Nephron (organoid): ENCODE data around the gene BDNF.
A peak's percentile ranks its signal among the peaks of the same experiment; 100 is the strongest.

Source experiments
- H3K27ac Mint-ChIP-seq, 3 experiments: 2 replicates each; pipeline ENCODE4 v1.8.0; 2020; ENCODE audit warnings: mixed read lengths in 3 of 3, mild to moderate bottlenecking in 2 of 3, moderate library complexity in 1 of 3
- H3K27me3 Mint-ChIP-seq: 2 replicates; pipeline ENCODE4 v1.8.0; 2021; ENCODE audit warnings: low read depth, mild to moderate bottlenecking, moderate library complexity, mixed read lengths
- H3K36me3 Mint-ChIP-seq: 2 replicates; pipeline ENCODE4 v1.8.0; 2020; ENCODE audit warnings: low read depth, mixed read lengths
- H3K4me1 Mint-ChIP-seq: 2 replicates; pipeline ENCODE4 v1.8.0; 2020; ENCODE audit warnings: mixed read lengths
- H3K4me3 Mint-ChIP-seq, 3 experiments: 2 replicates each; pipeline ENCODE4 v1.8.0; 2020; ENCODE audit warnings: mild to moderate bottlenecking in 3 of 3, mixed read lengths in 3 of 3, moderate library complexity in 2 of 3
- H3K9me3 Mint-ChIP-seq: 2 replicates; pipeline ENCODE4 v1.8.0; 2020; ENCODE audit warnings: mixed read lengths
- TF ChIP-seq, protein P1 (sequence below), 3 experiments: fragments of 200-600 bp; sonication (generic); IDR thresholded peaks; one replicate each; pipeline ENCODE4 v1.5.0; 2021; ENCODE audit warnings: antibody characterized with exemption in 3 of 3; ENCODE audit not compliant: unreplicated experiment in 3 of 3

The BDNF gene

DNA sequence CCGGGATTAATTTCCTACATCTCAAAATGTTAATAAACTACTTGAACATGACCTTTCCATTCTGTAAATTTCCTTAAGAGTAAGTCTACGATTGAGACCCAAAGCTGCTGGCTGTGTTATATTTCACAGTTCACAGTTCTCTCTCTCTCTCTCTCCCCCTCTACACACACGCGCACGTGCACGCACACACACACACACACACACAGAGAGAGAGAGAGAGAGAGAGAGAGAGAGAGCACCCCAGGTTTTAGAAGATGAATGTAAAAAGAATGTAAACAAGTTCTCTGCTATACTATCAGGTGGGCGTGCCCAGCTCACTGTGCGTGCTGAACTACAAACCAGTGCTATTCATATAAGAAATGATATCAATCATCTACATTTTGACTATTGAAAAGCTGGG is 3.3 kb downstream of the BDNF start:
- Mint-ChIP-seq H3K4me1 (peaks cover 41% of the 10 kb centered on the region), H3K36me3 (peaks cover 9% of the 10 kb centered on the region), H3K4me3 (peak overlapping the region; percentile 51 to 60 (median 60)), H3K9me3 (no peaks in the 10 kb centered on the region), H3K27me3 (peaks cover 38% of the 10 kb centered on the region), H3K27ac (no peak overlapping the region)
- TF ChIP-seq, protein P1, sequence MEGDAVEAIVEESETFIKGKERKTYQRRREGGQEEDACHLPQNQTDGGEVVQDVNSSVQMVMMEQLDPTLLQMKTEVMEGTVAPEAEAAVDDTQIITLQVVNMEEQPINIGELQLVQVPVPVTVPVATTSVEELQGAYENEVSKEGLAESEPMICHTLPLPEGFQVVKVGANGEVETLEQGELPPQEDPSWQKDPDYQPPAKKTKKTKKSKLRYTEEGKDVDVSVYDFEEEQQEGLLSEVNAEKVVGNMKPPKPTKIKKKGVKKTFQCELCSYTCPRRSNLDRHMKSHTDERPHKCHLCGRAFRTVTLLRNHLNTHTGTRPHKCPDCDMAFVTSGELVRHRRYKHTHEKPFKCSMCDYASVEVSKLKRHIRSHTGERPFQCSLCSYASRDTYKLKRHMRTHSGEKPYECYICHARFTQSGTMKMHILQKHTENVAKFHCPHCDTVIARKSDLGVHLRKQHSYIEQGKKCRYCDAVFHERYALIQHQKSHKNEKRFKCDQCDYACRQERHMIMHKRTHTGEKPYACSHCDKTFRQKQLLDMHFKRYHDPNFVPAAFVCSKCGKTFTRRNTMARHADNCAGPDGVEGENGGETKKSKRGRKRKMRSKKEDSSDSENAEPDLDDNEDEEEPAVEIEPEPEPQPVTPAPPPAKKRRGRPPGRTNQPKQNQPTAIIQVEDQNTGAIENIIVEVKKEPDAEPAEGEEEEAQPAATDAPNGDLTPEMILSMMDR (IDR thresholded peaks at IDR 0.05; ENCODE audit: unreplicated experiment in 3 of 3), result no peak

DNA sequence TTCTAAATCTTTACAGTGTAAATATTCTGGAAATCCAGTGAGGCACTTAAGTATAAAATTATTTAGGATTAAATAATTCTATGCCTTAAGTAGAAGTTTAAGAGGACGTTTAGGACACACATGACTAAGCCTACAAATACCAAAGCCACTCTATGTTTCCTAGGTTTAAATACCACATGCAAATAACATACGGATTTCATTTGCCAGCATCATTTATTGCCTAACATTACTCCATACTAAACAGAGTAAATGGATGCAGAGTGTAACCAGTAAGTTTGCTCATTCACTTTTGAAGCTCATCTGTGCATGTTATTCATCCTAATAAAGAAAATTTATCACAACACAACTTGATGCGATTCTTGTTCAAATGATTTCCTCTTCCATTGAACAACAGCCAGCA is 4.1 kb downstream of the BDNF start:
- Mint-ChIP-seq H3K27ac (no peak overlapping the region), H3K4me1 (peaks cover 37% of the 10 kb centered on the region), H3K36me3 (peaks cover 9% of the 10 kb centered on the region), H3K27me3 (peaks cover 29% of the 10 kb centered on the region), H3K4me3 (peak overlapping the region in 1 of 3 experiments; percentile 27), H3K9me3 (no peaks in the 10 kb centered on the region)
- TF ChIP-seq, protein P1 (IDR thresholded peaks at IDR 0.05; ENCODE audit: unreplicated experiment in 3 of 3), result no peak

DNA sequence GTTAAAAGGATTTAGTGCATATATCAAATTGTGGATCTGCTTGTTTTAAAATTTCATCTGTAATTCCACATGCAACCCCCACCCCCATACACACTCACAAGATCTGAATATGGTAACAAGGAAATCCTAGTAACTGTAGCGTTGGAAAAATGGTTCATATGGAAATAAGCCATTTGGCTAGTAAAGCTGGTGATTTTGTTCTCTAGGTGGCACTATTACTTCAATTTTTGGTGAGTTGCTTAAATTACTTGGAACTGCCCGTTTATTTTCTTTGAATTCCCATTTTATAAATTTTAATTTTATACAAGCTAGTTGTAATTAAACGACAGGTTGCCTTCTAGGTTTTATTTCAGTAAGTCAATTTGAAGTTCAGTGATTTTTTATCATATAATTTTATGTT is 5.3 kb downstream of the BDNF start:
- H3K27ac Mint-ChIP-seq, result no peak overlapping the region
- H3K4me3 Mint-ChIP-seq, result no peak overlapping the region
- peaks cover 9% of the 10 kb centered on the region for H3K36me3 Mint-ChIP-seq
- peaks cover 36% of the 10 kb centered on the region for H3K4me1 Mint-ChIP-seq
- H3K9me3 Mint-ChIP-seq, result no peaks in the 10 kb centered on the region
- peaks cover 24% of the 10 kb centered on the region for H3K27me3 Mint-ChIP-seq
- TF ChIP-seq, protein P1 (IDR thresholded peaks at IDR 0.05; ENCODE audit: unreplicated experiment in 3 of 3), result peak; percentile 36 to 55 (median 41)

DNA sequence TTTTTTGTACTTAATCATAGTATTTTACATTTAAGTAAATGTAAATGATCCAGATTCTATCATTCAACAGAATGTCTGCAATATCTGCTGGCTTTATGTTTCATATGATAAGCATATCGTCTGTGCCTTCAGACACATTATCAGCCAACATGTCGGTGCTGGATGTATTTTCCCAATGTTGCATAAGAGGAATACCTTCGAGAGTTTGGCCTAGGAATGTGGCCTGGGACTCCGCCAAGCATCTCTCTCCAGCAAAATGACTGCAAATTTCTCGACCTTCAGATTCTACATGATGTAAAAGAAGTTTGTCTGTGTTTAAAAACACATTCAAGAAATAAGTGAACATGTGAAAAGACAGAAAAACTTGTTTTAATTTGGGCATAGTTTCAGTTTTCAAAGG is 6.9 kb downstream of the BDNF start:
- Mint-ChIP-seq H3K4me3 (no peak overlapping the region), H3K27ac (no peak overlapping the region), H3K9me3 (no peaks in the 10 kb centered on the region), H3K4me1 (peaks cover 33% of the 10 kb centered on the region), H3K27me3 (peaks cover 10% of the 10 kb centered on the region), H3K36me3 (peaks cover 17% of the 10 kb centered on the region)
- TF ChIP-seq, protein P1 (IDR thresholded peaks at IDR 0.05; ENCODE audit: unreplicated experiment in 3 of 3), result no peak

DNA sequence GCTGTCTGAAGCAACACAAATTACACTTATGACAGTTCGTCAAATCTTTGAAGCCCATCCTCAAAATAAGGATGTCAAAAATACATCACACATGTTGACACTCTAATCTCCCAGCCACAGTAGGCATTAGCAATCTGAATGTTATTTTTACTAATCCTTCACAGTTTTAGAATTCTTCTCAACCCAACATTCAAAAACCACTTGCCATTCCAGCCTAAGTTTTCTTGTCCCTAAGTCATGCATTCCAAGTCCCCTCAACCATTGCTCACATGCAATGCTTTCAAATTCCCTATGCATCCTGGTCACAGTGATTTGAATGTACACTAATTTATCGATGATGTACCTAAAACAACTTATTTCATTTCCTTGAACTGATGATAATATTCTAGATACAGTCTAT is 7.5 kb downstream of the BDNF start:
- Mint-ChIP-seq H3K27ac (no peak overlapping the region), H3K4me3 (no peak overlapping the region), H3K27me3 (peaks cover 8% of the 10 kb centered on the region), H3K36me3 (peaks cover 17% of the 10 kb centered on the region), H3K4me1 (peaks cover 31% of the 10 kb centered on the region), H3K9me3 (no peaks in the 10 kb centered on the region)
- TF ChIP-seq, protein P1 (IDR thresholded peaks at IDR 0.05; ENCODE audit: unreplicated experiment in 3 of 3), result no peak

DNA sequence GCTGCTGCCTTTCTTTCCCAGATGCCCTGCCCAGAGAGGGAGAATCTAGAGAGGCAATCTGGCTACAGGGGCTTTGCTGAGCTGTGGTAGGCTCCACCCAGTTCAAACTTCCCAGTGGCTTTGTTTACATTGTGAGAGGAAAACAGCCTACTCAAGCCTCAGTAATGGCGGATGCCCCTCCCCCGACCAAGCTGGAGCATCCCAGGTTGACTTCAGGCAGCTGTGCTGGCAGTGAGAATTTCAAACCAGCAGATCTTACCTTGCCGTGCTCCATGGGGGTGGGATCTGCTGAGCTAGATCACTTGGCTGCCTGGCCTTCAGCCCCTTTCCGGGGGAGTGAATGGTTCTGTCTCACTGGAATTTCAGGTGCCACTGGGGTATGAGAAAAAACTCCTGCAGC is 12.2 kb downstream of the BDNF start:
- Mint-ChIP-seq H3K27me3 (no peaks in the 10 kb centered on the region), H3K27ac (no peak overlapping the region), H3K4me1 (peaks cover 12% of the 10 kb centered on the region), H3K36me3 (peaks cover 33% of the 10 kb centered on the region), H3K9me3 (peaks cover 11% of the 10 kb centered on the region), H3K4me3 (no peak overlapping the region)
- TF ChIP-seq, protein P1 (IDR thresholded peaks at IDR 0.05; ENCODE audit: unreplicated experiment in 3 of 3), result no peak
